GM23248 (cell line): ENCODE data around the gene MTHFD1. TPM values are rescaled to one million over a fixed set of nuclear protein-coding genes. Genes with fewer than 3 reads are reported as not detected.

Source experiments
- DNase-seq: peaks from one replicate; pipeline ENCODE4 v3.0.0-alpha.2; 2015
- H2AFZ ChIP-seq: fragments of 200-600 bp; sonication (generic); 2 replicates; pipeline ENCODE4 v1.6.1; 2016; ENCODE audit warnings: antibody characterized with exemption
- H3F3A ChIP-seq: fragments of 200-600 bp; sonication (generic); 2 replicates; pipeline ENCODE4 v1.6.1; 2016; ENCODE audit warnings: mild to moderate bottlenecking, antibody characterized with exemption, mixed run types; ENCODE audit not compliant: insufficient read depth
- H3K27ac ChIP-seq: fragments of 200-600 bp; sonication (generic); 2 replicates; pipeline ENCODE4 v1.5.1; 2016; ENCODE audit warnings: mild to moderate bottlenecking
- H3K27me3 ChIP-seq: fragments of 200-600 bp; sonication (generic); replicated peaks from 2 replicates; pipeline ENCODE4 v1.6.1; 2016; ENCODE audit warnings: mild to moderate bottlenecking; ENCODE audit not compliant: insufficient read depth
- H3K36me3 ChIP-seq: fragments of 200-600 bp; sonication (generic); 2 replicates; pipeline ENCODE4 v1.6.1; 2016; ENCODE audit warnings: low read depth, mild to moderate bottlenecking
- H3K4me1 ChIP-seq: fragments of 200-600 bp; sonication (generic); 2 replicates; pipeline ENCODE4 v1.6.1; 2016; ENCODE audit warnings: mild to moderate bottlenecking; ENCODE audit not compliant: insufficient read depth
- H3K4me2 ChIP-seq: fragments of 200-600 bp; sonication (generic); one replicate; pipeline ENCODE4 v1.6.1; 2016; ENCODE audit warnings: mild to moderate bottlenecking; ENCODE audit not compliant: unreplicated experiment
- H3K4me3 ChIP-seq: fragments of 200-600 bp; sonication (generic); 2 replicates; pipeline ENCODE4 v1.5.1; 2016; ENCODE audit warnings: mild to moderate bottlenecking
- H3K79me2 ChIP-seq: fragments of 200-600 bp; sonication (generic); 2 replicates; pipeline ENCODE4 v1.6.1; 2016; ENCODE audit warnings: mild to moderate bottlenecking; ENCODE audit not compliant: insufficient read depth
- H3K9ac ChIP-seq: fragments of 200-600 bp; sonication (generic); 2 replicates; pipeline ENCODE4 v1.6.1; 2016; ENCODE audit warnings: mild to moderate bottlenecking
- H3K9me2 ChIP-seq: fragments of 200-600 bp; sonication (generic); 2 replicates; pipeline ENCODE4 v1.6.1; 2016; ENCODE audit warnings: mixed run types, mild to moderate bottlenecking, moderate library complexity; ENCODE audit not compliant: insufficient read depth
- H3K9me3 ChIP-seq: fragments of 200-600 bp; sonication (generic); one replicate; pipeline ENCODE4 v1.6.1; 2017; ENCODE audit warnings: low read depth
- H4K20me1 ChIP-seq: fragments of 200-600 bp; sonication (generic); 2 replicates; pipeline ENCODE4 v1.6.0; 2016; ENCODE audit not compliant: insufficient read depth
- EZH2 ChIP-seq: fragments of 200-600 bp; sonication (generic); IDR thresholded peaks from 2 replicates; pipeline ENCODE4 v1.6.1; 2018; ENCODE audit warnings: antibody characterized with exemption, mild to moderate bottlenecking; ENCODE audit not compliant: insufficient read depth, poor library complexity, severe bottlenecking
- EZH2phosphoT487 ChIP-seq: fragments of 200-600 bp; sonication (generic); IDR thresholded peaks from 2 replicates; pipeline ENCODE4 v1.6.1; 2018; ENCODE audit warnings: antibody characterized with exemption, moderate library complexity, mild to moderate bottlenecking, low read depth; ENCODE audit not compliant: insufficient read depth
- WGBS, 2 experiments: methylation state at CpG; one replicate each; pipeline ENCODE4 v1.1.6; 2015 to 2017; ENCODE audit warnings: low lambda C conversion rate in 2 of 2, low coverage in 1 of 2; ENCODE audit errors: missing lambda C conversion rate in 2 of 2; 5-methylcytosine and 5-hydroxymethylcytosine counted together
- in situ Hi-C: fragments of 300-500 bp; cut with MboI; formaldehyde crosslinking; loops from 2 replicates; pipeline ENCODE4 v1.15.0; 2020
- polyA plus RNA-seq: library from polyadenylated mRNA; unstranded; fragments of >200 nt; fragmentation: Nextera tagmentation; extraction: Ambion mirVana; gene quantifications from 2 replicates; pipeline ENCODE4 v1.2.1, GENCODE V29; 2016
- total RNA-seq: library from RNA; depleted of rRNA; stranded (reverse); fragments of >200 nt; shearing (Covaris generic); gene quantifications from 2 replicates; pipeline ENCODE4 v1.2.3, GENCODE V29; 2014

The MTHFD1 gene
- total and polyA plus RNA-seq, 2 experiments from 2014 or later = 24.1 to 45.6 TPM

GRCh38 chr14:64475585-64476273 lies 87.6 kb downstream of the MTHFD1 start:
- Histone ChIP-seq H3K79me2 (no peaks in the 10 kb centered on the region), H2AFZ (no peak overlapping the region), H3K4me3 (no peak overlapping the region), H3K4me2 (no peak overlapping the region), H3K9me2 (no peaks in the 10 kb centered on the region), H3K9ac (no peak overlapping the region), H3K27ac (no peak overlapping the region), H3K27me3 (no peaks in the 10 kb centered on the region), H3F3A (no peaks in the 10 kb centered on the region), H4K20me1 (no peaks in the 10 kb centered on the region), H3K4me1 (no peaks in the 10 kb centered on the region), H3K36me3 (no peaks in the 10 kb centered on the region), H3K9me3 (no peaks in the 10 kb centered on the region)
- no peak for TF ChIP-seq EZH2phosphoT487
- in situ Hi-C loops = loop anchor here (10.0 kb wide), 1 partner anchor 131 kb away; no protein-coding TSS in a partner anchor
- no peak for DNase-seq
- WGBS, 2 experiments = 92 to 93% methylated on average over 8 of the region's 8 CpGs

GRCh38 chr14:64476438-64476837 lies 88.3 kb downstream of the MTHFD1 start:
- Histone ChIP-seq H4K20me1 (no peaks in the 10 kb centered on the region), H3K4me1 (no peaks in the 10 kb centered on the region), H3K4me2 (no peak overlapping the region), H3K27ac (no peak overlapping the region), H2AFZ (no peak overlapping the region), H3K79me2 (no peaks in the 10 kb centered on the region), H3K9me3 (no peaks in the 10 kb centered on the region), H3K9ac (no peak overlapping the region), H3K36me3 (no peaks in the 10 kb centered on the region), H3K27me3 (no peaks in the 10 kb centered on the region), H3F3A (no peaks in the 10 kb centered on the region), H3K4me3 (no peak overlapping the region), H3K9me2 (no peaks in the 10 kb centered on the region)
- no peak for TF ChIP-seq EZH2
- 95 to 98% methylated on average over 8 of the region's 8 CpGs for WGBS, 2 experiments
- in situ Hi-C loops = loop anchor here (10.0 kb wide), 1 partner anchor 132 kb away; no protein-coding TSS in a partner anchor
- DNase-seq = no peak

- H4K20me1 ChIP-seq = no peaks in the 10 kb centered on the region
- H2AFZ ChIP-seq = no peak overlapping the region
- H3K4me3 ChIP-seq = no peak overlapping the region
- no peaks in the 10 kb centered on the region for H3K9me2 ChIP-seq
- no peaks in the 10 kb centered on the region for H3F3A ChIP-seq
- no peak overlapping the region for H3K27ac ChIP-seq
- in situ Hi-C loops = loop anchor here (10.0 kb wide), 1 partner anchor 134 kb away; no protein-coding TSS in a partner anchor
- H3K79me2 ChIP-seq = no peaks in the 10 kb centered on the region
- H3K4me2 ChIP-seq = no peak overlapping the region
- peak; percentile 29 for DNase-seq
- no peaks in the 10 kb centered on the region for H3K36me3 ChIP-seq
- H3K9ac ChIP-seq = no peak overlapping the region
- no peaks in the 10 kb centered on the region for H3K4me1 ChIP-seq
- TF ChIP-seq EZH2phosphoT487 (no peak), EZH2 (no peak)
- H3K9me3 ChIP-seq = no peaks in the 10 kb centered on the region
- no peaks in the 10 kb centered on the region for H3K27me3 ChIP-seq
Measured at GRCh38 chr14:64478634-64479250, 90.6 kb downstream of the MTHFD1 start.

- 96 to 97% methylated on average over 5 of the region's 5 CpGs for WGBS, 2 experiments
Measured at GRCh38 chr14:64488590-64489099, 100.5 kb downstream of the MTHFD1 start.

More at GRCh38 chr14:64488590-64489099, 100.5 kb downstream of the MTHFD1 start:
- peaks cover 13% of the 10 kb centered on the region; the same call in 1 of the 2 replicates for H3K79me2 ChIP-seq
- peaks cover 9% of the 10 kb centered on the region for H3K36me3 ChIP-seq
- no peak overlapping the region for H3K9ac ChIP-seq
- no peaks in the 10 kb centered on the region for H3K9me2 ChIP-seq
- no peaks in the 10 kb centered on the region for H3K4me1 ChIP-seq
- H3K27me3 ChIP-seq = no peaks in the 10 kb centered on the region
- no peak overlapping the region for H3K27ac ChIP-seq
- DNase-seq = no peak
- no peak for TF ChIP-seq EZH2
- no peak for TF ChIP-seq EZH2phosphoT487
- H3K4me3 ChIP-seq = no peak overlapping the region
- in situ Hi-C loops = no loop called here
- H3F3A ChIP-seq = no peaks in the 10 kb centered on the region
- no peak overlapping the region for H3K4me2 ChIP-seq
- no peaks in the 10 kb centered on the region for H3K9me3 ChIP-seq
- H4K20me1 ChIP-seq = no peaks in the 10 kb centered on the region
- H2AFZ ChIP-seq = no peak overlapping the region
